ENCODE measurements around the gene VPS52.

Gene VPS52

GRCh38 chr6:33288921-33289783, 17.5 kb upstream of the VPS52 start, which contains the start of the genes PFDN6 and WDR46 (continued):
- peak; percentile 67 for TF ChIP-seq ZNF660 (tag by site-specific recombination; IDR thresholded peaks at IDR 0.05)
- no peak for TF ChIP-seq ZBTB44 (tag by site-specific recombination; IDR thresholded peaks at IDR 0.05)
- TF ChIP-seq ZNF248 (tag by site-specific recombination; IDR thresholded peaks at IDR 0.05): no peak
- no peak for TF ChIP-seq ATF2 (tag by site-specific recombination; IDR thresholded peaks at IDR 0.05; ENCODE audit: low read depth)
- no peak for TF ChIP-seq BCL6B (tag by site-specific recombination; IDR thresholded peaks at IDR 0.05)
- no peak for TF ChIP-seq PRDM4 (tag by site-specific recombination; IDR thresholded peaks at IDR 0.05)
- no peak for TF ChIP-seq ZNF530 (tag by site-specific recombination; IDR thresholded peaks at IDR 0.05; ENCODE audit: low read depth)
- TF ChIP-seq ZFHX2 (tag by site-specific recombination; conservative IDR thresholded peaks at IDR 0.05): 0 out of 2 replicates have a peak, but pooled peaks have one; percentile 40
- no peak for TF ChIP-seq ZFP41 (tag by site-specific recombination; IDR thresholded peaks at IDR 0.05; ENCODE audit: borderline replicate concordance)
- TF ChIP-seq ZFP3 (tag by site-specific recombination; IDR thresholded peaks at IDR 0.05; ENCODE audit: low read depth): no peak
- no peak for TF ChIP-seq ZNF488 (tag by site-specific recombination; IDR thresholded peaks at IDR 0.05)
- no peak for TF ChIP-seq ZNF658 (tag by site-specific recombination; IDR thresholded peaks at IDR 0.05)
- TF ChIP-seq ZNF311 (tag by site-specific recombination; IDR thresholded peaks at IDR 0.05; ENCODE audit: borderline replicate concordance): no peak
- TF ChIP-seq ZNF121 (tag by site-specific recombination; IDR thresholded peaks at IDR 0.05): no peak
- TF ChIP-seq KLF1 (tag by site-specific recombination; IDR thresholded peaks at IDR 0.05): no peak
- TF ChIP-seq KLF7 (tag by site-specific recombination; IDR thresholded peaks at IDR 0.05; ENCODE audit: borderline replicate concordance): peak; percentile 27; the same call in 1 of the 2 replicates
- no peak for TF ChIP-seq ZNF112 (tag by site-specific recombination; IDR thresholded peaks at IDR 0.05)
- TF ChIP-seq SALL2 (tag by site-specific recombination; IDR thresholded peaks at IDR 0.05; ENCODE audit: borderline replicate concordance): no peak
- TF ChIP-seq MYNN (tag by site-specific recombination; IDR thresholded peaks at IDR 0.05; ENCODE audit: borderline replicate concordance): no peak
- no peak for TF ChIP-seq ZNF146 (tag by site-specific recombination; IDR thresholded peaks at IDR 0.05)
- TF ChIP-seq ZBTB10 (tag by site-specific recombination; IDR thresholded peaks at IDR 0.05): no peak
- TF ChIP-seq GFI1B (tag by site-specific recombination; IDR thresholded peaks at IDR 0.05): no peak
- TF ChIP-seq ZNF555 (tag by site-specific recombination; conservative IDR thresholded peaks at IDR 0.05): no peak
- no peak for TF ChIP-seq ZNF521 (tag by site-specific recombination; IDR thresholded peaks at IDR 0.05)
- peak; percentile 85 for TF ChIP-seq SP3 (tag by site-specific recombination; IDR thresholded peaks at IDR 0.05)
- no peak for TF ChIP-seq ZNF785 (tag by site-specific recombination; IDR thresholded peaks at IDR 0.05)
- TF ChIP-seq ZNF677 (tag by site-specific recombination; IDR thresholded peaks at IDR 0.05): no peak
- TF ChIP-seq ZNF175 (tag by site-specific recombination; IDR thresholded peaks at IDR 0.05): no peak
- TF ChIP-seq ZSCAN23 (tag by site-specific recombination; IDR thresholded peaks at IDR 0.05): no peak
- TF ChIP-seq ZNF777 (tag by site-specific recombination; IDR thresholded peaks at IDR 0.05; ENCODE audit: borderline replicate concordance): no peak
